OCI-LY3 (cell line): Measurements from ENCODE around the gene SLC16A7.

Source experiments
- CTCF ChIP-seq: fragments of 200-600, 300-600 bp; sonication (generic); IDR thresholded peaks from 2 replicates; pipeline ENCODE4 v1.5.1; 2014; ENCODE audit warnings: antibody characterized with exemption, low read length, low read depth
- EZH2phosphoT487 ChIP-seq: fragments of 200-600 bp; shearing (Covaris generic); IDR thresholded peaks from 2 replicates; pipeline ENCODE4 v1.6.1; 2018; ENCODE audit warnings: antibody characterized with exemption, mixed run types, low read depth

GRCh38 chr12:59763835-59764234 lies 168.0 kb downstream of the SLC16A7 start:
- TF ChIP-seq CTCF (no peak), EZH2phosphoT487 (no peak)
